ENCODE measurements around the gene DNAH2. TPM values are rescaled to one million over a fixed set of nuclear protein-coding genes. Genes with fewer than 3 reads are reported as not detected.

DNAH2 gene
- total and polyA plus RNA-seq, 7 donors = under 0.01 to 0.36 (median 0.30) TPM; not detected in 3

GRCh38 chr17:7710301-7710700 is 7.2 kb upstream of the DNAH2 start:
- H3K36me3 ChIP-seq = no peaks in the 10 kb centered on the region
- peaks cover 0 to 8% (median 4%) of the 10 kb centered on the region in 4 donors for H3K4me1 ChIP-seq
- 84 to 86% methylated on average over 7 of the region's 7 CpGs for WGBS, 2 donors
- no peak overlapping the region for H3K4me3 ChIP-seq
- no peak overlapping the region for H3K27ac ChIP-seq
- intact Hi-C loops (cut with DNase I) = no loop called here
- no peaks in the 10 kb centered on the region for H3K9me3 ChIP-seq
- H3K27me3 ChIP-seq = peaks cover 18 to 97% (median 83%) of the 10 kb centered on the region in 3 donors
- TF ChIP-seq CTCF (IDR thresholded peaks at IDR 0.05) (no peak), EP300 (IDR thresholded peaks at IDR 0.05) (no peak), POLR2AphosphoS5 (IDR thresholded peaks at IDR 0.05) (no peak), POLR2A (IDR thresholded peaks at IDR 0.05) (no peak)
- no peak for DNase-seq

- WGBS, 2 donors = 74 to 78% methylated on average over 7 of the region's 7 CpGs
- Histone ChIP-seq H3K27ac (no peak overlapping the region), H3K4me3 (no peak overlapping the region), H3K36me3 (no peaks in the 10 kb centered on the region), H3K9me3 (no peaks in the 10 kb centered on the region), H3K4me1 (peaks cover 0 to 4% (median 2%) of the 10 kb centered on the region in 4 donors), H3K27me3 (peaks cover 10 to 97% (median 77%) of the 10 kb centered on the region in 3 donors)
- no peak for DNase-seq
- TF ChIP-seq EP300 (IDR thresholded peaks at IDR 0.05) (no peak), CTCF (IDR thresholded peaks at IDR 0.05) (no peak), POLR2A (IDR thresholded peaks at IDR 0.05) (no peak), POLR2AphosphoS5 (IDR thresholded peaks at IDR 0.05) (no peak)
- intact Hi-C loops (cut with DNase I) = no loop called here
Observed at GRCh38 chr17:7711051-7711755, 6.3 kb upstream of the DNAH2 start.

- intact Hi-C loops (cut with DNase I) = no loop called here
- Histone ChIP-seq H3K36me3 (no peaks in the 10 kb centered on the region), H3K27ac (no peak overlapping the region), H3K4me1 (peaks cover 0 to 14% (median 11%) of the 10 kb centered on the region in 4 donors), H3K27me3 (peaks cover 10 to 93% (median 68%) of the 10 kb centered on the region in 3 donors), H3K9me3 (no peaks in the 10 kb centered on the region), H3K4me3 (no peak overlapping the region)
- 16 to 30% methylated on average over 19 of the region's 19 CpGs for WGBS, 2 donors
- no peak for TF ChIP-seq EP300 (IDR thresholded peaks at IDR 0.05)
- TF ChIP-seq POLR2A (IDR thresholded peaks at IDR 0.05) = no peak
- TF ChIP-seq POLR2AphosphoS5 (IDR thresholded peaks at IDR 0.05) = no peak
- no peak for TF ChIP-seq CTCF (IDR thresholded peaks at IDR 0.05)
- no peak for DNase-seq
Observed at GRCh38 chr17:7712111-7712771, 5.3 kb upstream of the DNAH2 start.

GRCh38 chr17:7713782-7714181 is 3.8 kb upstream of the DNAH2 start:
- H3K4me3 ChIP-seq = no peak overlapping the region
- H3K27ac ChIP-seq = no peak overlapping the region
- DNase-seq = no peak
- H3K4me1 ChIP-seq = peaks cover 0 to 23% (median 20%) of the 10 kb centered on the region in 4 donors
- intact Hi-C loops (cut with DNase I) = no loop called here
- WGBS, 2 donors = 23 to 44% methylated on average over 9 of the region's 9 CpGs
- H3K27me3 ChIP-seq = peaks cover 10 to 78% (median 58%) of the 10 kb centered on the region in 3 donors
- H3K36me3 ChIP-seq = no peaks in the 10 kb centered on the region
- no peaks in the 10 kb centered on the region for H3K9me3 ChIP-seq
- TF ChIP-seq POLR2AphosphoS5 (IDR thresholded peaks at IDR 0.05) (no peak), POLR2A (IDR thresholded peaks at IDR 0.05) (no peak), CTCF (IDR thresholded peaks at IDR 0.05) (no peak), EP300 (IDR thresholded peaks at IDR 0.05) (no peak)

Data from sigmoid colon (tissue), 7 donors.